GM18517 (cell line): ENCODE measurements around the gene SHPK.

ENCODE experiments used
- ATAC-seq: cut with Tn5 transposase; IDR thresholded peaks from one replicate; pipeline ENCODE4 v1.9.1; 2021; ENCODE audit warnings: mild to moderate bottlenecking, moderate library complexity; ENCODE audit not compliant: unreplicated experiment

The SHPK gene

DNA sequence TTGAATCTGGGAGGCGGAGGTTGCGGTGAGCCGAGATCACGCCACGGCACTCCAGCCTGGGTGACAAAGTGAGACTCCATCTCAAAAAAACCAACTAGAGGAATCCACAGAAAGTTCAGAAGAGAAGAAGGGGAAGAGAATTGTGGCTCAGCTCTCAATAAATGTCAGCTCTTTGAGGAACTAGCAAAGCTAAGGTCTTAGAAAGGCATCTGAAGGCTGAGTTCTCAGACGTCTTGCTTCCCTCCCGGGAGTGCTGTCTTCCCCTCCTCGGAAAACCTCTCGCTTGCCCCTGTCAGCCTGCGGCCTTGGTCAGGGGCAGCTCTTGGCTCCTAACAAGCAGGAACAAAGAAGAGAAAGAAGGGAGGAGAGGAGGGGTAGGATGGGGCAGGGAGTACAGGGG is 5.3 kb downstream of the SHPK start:
- ATAC-seq, result no peak

GRCh38 chr17:3627769-3628167 is 8.3 kb downstream of the SHPK start:
- ATAC-seq, result no peak

GRCh38 chr17:3626831-3627768 is 8.9 kb downstream of the SHPK start:
- no peak for ATAC-seq

GRCh38 chr17:3622977-3623594 is 13.0 kb downstream of the SHPK start:
- no peak for ATAC-seq

GRCh38 chr17:3621146-3621720 is 14.8 kb downstream of the SHPK start:
- no peak for ATAC-seq

DNA sequence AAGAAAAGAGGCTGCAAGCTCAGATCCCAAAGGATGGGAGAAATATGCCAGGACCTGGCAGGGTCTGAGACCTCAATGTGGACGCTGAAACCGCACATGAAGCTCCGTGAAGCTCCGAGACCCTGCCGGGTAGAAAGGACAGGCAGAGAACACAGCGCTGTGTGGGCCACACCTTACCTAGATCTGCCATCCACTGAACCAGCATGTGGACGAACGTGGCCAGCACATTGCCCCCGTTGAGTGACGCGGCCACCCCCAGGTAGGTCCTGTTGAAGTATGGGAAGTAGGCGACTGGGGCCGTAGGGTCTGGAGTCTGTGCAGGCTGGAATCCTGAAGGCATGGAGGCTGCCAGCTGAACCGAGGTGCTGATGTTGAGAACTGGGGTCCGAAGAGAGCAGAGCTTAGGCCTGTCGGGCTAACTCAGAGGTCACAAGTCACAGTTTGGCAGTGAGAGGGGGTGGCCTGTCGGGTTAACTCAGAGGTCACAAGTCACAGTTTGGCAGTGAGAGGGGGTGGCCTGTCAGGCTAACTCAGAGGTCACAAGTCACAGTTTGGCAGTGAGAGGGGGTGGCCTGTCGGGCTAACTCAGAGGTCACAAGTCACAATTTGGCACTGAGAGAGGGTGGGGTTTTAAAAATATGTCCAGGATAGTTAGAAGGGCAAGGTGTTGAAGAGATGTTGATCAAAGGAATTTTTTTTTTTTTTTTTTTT is 20.7 kb downstream of the SHPK start:
- ATAC-seq, result no peak

GRCh38 chr17:3613124-3613523 is 22.9 kb downstream of the SHPK start:
- ATAC-seq, result no peak

DNA sequence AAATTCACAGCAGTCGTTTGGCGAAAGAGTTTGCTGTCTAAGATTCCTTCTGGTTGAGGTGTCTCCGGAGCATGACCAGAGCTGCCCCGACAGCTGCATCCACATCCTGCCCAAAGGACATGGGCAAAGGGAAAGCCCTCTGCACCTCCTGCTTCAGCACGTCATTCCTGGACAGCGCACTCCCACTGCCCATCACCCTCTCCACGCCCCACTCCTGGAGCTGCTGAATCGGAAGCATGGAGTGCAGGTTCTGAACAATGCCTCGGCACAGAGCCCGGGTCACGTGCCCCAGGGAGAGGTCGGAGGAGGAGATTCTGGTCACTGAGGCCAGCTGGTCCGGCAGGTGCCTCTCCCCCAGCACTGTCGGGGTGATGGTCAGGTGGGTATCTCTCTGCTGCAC is 25.5 kb downstream of the SHPK start:
- ATAC-seq, result no peak

- no peak for ATAC-seq
Measured at GRCh38 chr17:3609689-3610088, 26.4 kb downstream of the SHPK start.

DNA sequence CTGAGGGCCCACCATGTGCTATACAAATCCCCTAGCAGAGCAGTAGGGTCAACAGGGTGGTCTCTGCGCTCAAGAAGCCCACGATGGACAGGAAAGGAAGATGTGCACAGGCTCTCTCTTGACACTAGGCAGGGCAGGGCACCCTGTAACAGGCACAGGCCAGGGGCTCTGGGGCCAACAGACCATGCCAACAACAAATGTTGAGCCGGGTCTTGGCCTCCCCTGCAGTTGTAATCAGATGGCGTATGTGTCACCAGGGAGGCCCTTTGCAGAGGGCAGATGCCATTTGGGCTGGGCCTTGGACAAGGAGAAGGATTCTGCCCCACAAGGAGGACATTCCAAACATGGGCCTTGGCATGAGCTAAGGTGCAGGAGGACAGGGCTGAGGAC is 32.2 kb downstream of the SHPK start:
- ATAC-seq, result no peak

- no peak for ATAC-seq
Measured at GRCh38 chr17:3603119-3603869, 32.8 kb downstream of the SHPK start.

DNA sequence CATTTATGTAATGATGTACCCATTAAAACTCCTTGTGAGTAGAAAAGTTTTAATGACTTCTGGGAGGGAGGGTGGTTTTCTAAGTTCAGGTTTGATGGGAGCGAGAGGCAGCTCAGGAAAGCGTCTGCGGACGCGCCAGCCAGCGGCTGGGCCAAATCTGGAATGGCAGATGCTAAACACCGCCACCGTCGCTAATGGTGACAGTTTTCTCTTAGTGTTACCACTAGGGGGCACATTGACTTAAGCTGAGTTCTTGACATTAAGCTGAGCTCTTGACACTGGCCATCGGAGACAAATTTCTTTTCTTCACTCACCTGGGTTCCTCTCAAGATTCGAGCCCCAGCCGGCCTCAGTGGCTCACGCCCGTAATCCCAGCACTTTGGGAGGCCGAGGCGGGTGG is 33.6 kb downstream of the SHPK start:
- no peak for ATAC-seq

DNA sequence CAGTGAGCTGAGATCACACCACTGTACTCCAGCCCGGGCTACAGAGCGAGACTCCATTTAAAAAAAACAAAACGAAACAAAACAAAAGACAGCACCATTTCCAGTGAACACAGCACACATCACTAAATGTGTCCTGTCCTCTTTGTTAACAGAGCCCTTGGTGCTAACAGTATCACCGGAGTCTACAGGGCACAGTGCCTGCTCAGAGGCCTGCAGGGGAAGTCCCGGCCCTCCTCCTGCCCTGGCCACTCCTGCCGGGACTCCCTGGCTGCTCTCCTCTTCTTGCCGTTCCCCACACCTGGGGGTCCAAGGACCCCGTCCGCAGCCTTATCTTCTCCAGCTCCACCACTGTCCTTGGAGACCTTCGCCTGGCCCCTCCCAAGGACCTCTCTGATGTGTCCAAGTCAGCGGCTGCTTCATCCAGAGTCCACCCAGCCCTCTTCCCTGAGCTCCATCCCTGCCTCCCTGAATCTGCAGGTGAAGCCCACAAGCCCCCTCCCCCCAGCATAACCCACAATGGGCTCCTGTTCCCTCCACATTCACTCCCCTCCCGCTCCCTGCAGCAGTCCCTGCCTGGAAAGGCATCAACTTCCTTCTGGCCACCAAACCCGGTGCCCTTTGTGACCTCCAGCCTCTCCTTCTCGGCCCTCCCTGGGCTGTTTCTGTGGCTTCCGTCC is 35.4 kb downstream of the SHPK start:
- no peak for ATAC-seq

GRCh38 chr17:3598078-3598477 is 38.0 kb downstream of the SHPK start:
- ATAC-seq, result no peak

GRCh38 chr17:3596804-3597464 is 39.1 kb downstream of the SHPK start:
- ATAC-seq, result no peak

DNA sequence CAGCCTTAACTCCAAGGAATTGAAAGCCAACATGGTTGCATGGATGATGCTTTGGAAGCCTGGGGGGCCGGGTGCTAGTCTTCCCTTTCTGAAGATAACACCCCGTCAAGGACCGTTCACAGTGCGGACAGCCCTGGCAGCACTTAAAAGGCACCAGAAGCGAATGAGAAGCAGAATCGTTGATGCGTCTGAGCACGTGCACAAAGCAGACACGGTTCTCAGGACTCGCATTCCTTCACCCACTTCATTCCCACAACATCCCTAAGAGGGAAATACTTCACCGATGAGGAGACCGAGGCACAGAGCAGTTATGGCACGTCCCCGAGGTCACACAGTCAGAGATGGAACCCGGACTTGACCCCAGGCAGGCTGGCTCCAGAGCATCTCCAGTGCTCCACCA is 41.1 kb downstream of the SHPK start:
- no peak for ATAC-seq

DNA sequence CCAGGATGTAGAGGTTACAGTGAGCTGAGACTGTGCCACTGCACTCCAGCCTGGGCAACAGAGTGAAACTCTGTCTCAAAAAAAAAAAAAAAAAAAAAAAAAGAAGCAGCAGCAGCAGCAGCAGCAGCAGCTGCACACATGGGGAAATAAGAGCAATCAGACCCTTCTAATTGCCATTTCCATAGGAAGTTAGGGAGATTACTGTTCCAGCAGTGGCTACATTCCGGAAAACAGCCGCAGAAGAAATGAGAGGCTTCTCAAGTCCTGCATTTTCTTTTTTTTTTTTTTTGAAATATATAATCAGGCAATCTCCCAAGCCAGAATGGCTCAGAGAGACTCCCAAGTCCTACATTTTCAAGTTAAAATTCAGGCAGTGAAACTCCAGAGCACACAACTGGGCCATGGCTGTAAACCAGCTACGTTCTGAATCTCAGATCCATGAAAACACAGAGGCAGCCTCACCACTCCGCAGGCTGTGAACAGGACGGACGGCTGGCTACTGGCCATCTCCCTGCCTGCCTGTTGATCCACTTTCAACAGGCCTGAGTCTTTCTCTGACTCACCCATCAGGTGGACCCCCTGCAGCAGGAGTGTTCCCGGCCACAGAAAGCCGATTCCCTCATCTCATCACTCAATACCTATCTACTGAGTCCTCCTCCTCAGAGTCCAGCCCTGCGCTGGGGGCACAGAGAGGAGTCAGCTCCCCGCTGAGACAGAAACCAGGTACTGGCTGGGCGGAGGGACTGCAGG is 41.8 kb downstream of the SHPK start:
- ATAC-seq, result no peak

DNA sequence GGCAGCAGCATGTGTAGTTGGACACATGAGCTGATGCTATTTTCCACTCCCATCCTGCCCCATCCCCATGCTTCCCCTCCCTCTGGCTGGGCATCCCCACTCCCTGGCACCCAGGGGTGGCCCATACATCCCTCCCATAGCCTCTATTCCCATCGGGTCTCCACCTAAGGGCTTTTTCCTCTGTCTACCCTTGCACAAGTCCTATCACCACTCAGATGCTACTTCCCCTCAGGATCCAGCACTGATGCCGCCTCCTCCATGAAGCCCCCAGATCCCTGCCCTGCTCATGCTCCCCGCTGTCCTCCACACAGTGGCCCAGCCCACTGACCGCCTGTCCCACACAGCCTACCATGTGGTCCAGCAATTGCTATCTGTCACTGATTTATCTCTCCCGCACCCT is 42.7 kb downstream of the SHPK start:
- no peak for ATAC-seq
